Activated CD8-positive, alpha-beta memory T cell treated with anti-CD3 and anti-CD28 coated beads for 48 hours (primary cell): ENCODE measurements around the gene ZEB2.

Experiments
- DNase-seq, 3 experiments: peaks; one replicate each; pipeline ENCODE4 v3.0.0-alpha.2; 2020; ENCODE audit warnings: low read depth in 2 of 3, low spot score in 2 of 3

The ZEB2 gene

GRCh38 chr2:144513388-144514101 is 6.4 kb downstream of the ZEB2 start:
- DNase-seq, result no peak

DNA sequence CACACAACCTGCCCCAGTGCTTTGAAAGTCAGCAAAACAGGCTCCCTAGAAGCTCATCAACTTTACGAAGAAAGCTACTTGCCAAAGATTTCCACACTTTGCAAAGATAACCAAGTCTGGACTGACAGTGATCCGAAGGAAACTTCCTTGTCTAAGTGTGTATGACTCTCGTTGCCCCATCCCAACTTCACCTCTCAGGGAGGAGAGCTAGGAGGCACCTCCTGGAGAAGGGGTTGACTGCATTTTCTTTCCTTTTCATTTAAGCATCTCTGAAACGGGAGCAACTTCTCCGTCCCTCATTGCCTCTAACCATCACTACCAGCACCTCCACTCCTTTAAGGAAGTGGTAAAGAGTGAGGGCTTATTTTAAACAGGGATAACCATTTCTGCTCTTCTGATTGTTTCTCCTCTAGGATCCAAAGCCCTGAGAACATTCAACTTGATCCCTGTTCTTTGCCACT is 7.0 kb downstream of the ZEB2 start:
- no peak for DNase-seq

- no peak for DNase-seq
Measured at GRCh38 chr2:144512470-144512869, 7.4 kb downstream of the ZEB2 start.

DNA sequence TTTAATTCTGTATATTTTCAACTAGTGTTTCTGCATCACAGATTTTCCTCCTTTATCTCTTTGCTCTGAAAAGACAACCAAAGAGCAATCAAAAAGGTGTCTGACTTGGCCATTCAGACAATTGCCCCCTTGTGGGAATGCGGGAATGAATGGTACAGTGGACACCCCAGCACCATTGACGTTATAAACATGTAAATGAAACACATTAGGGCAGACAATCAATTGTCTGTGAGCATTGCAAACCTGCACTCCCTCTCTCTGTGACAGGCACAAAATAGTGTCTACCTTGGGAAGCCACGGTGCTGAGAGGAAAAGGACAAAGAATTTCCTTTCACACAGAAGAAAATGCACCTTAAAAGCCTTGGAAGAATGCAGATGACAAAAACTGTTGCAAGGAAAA is 8.0 kb downstream of the ZEB2 start:
- DNase-seq, result no peak

- no peak for DNase-seq
Measured at GRCh38 chr2:144511226-144511810, 8.6 kb downstream of the ZEB2 start.

DNA sequence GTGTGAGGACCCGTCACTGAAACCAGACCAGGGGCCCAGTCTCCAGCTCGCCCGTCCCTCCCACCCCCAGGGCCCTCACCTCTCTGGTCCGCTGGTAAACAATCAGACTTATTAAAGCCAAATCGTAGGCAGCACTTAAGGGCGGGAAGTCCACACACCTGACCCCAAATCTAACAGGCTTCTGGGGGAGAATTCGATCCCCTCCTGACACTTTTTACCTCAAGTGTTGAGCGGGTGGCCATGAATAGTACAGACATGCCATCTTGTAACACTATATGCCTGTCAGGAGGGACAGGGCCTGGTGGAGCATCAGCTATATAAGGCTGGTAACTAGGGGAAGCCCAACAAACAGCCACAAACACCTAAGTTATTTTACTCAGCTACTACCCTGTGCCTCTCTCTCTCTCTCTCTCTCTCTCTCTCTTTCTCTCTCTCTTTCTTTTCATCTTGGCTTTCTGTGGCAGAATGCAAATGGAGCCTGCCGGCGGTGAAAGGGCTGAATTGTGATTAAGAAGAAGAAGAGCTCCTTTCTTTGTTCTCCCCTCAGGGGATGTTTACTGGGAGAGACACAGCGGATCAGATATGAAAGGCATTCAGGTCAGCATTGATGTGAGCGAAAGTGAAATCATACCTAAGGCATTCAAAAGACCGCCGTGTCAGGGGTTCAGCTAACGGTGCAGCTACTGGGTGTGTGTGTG is 9.5 kb downstream of the ZEB2 start:
- DNase-seq, result no peak

DNA sequence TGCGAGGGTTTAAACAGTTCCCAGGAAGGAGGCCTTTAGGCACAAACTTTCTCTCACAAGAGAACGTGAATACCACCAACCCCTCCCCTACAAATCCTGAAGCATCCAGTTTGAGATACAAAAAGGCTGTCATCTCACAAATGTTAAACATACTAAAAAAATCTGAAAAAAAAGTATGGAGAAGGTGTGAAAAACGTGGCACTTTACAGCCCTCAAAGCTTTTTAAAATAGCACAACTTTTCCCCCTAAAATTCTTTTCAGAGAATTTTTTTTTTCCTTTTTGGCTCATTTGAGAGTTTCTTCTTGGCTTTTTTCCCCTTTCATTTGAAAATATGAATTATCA is 10.1 kb downstream of the ZEB2 start:
- no peak for DNase-seq

- DNase-seq, result no peak
Measured at GRCh38 chr2:144509001-144509878, 10.7 kb downstream of the ZEB2 start.

DNA sequence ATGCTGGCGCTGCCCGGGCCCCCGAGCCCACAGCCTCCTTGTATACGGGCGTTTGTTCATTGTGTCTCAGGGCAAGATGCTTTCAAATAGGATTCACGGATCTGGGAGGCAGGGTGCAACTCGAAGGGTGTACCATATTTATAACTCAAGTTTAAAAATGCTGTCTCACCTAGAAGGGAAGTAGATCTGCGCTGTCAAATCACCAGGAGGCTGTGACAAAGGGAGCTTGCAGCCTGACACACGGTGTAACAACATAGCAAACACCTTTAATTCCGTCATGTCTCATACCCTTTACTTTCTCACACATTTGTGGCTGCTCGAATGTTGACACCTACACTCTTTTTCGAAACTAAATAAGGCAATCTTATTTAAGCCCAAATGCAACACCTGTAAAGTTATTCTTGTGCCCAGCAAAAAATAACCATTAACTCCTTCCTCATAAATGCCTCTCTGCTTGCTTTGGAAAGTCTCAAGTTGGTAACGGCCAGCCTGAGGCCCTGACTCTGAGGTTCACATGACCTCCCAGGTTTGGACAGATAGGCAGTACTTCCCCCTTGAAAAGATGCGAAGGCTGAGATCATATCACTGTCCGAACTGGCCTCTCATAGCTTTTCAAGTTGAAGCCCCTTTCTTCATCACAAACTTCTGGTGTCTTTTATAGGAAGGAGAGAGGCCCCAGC is 11.6 kb downstream of the ZEB2 start:
- no peak for DNase-seq

GRCh38 chr2:144507441-144508171 is 12.3 kb downstream of the ZEB2 start:
- no peak for DNase-seq

DNA sequence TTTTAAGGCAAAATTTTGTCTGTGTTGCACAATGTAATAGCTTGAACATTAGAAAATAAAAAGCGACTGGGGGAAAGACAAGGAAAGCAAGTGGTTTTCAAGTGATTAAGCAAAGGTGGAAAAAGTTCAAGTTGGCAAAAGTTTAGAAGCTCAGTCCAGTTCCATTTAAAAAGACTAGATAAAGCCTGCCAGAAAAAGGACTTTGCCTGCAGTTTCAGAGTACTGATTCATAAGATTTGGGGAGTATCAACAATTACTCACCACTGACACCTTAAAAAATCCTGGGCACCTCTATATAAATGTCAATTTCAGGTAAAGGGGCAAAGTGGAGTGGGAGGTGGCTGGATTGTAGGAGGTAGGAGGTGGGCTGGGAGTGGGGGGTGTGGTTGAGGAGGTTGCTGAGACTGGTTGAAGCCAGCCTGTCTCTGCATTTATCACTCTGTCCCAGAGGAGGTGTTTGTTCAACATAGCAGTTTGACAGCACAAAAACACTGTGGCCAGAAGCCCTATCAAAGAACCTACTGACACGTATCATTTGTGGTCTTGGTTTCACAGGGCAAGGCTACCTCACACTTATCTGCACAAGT is 14.6 kb downstream of the ZEB2 start:
- no peak for DNase-seq

- DNase-seq, result no peak
Measured at GRCh38 chr2:144504218-144504641, 15.7 kb downstream of the ZEB2 start.

DNA sequence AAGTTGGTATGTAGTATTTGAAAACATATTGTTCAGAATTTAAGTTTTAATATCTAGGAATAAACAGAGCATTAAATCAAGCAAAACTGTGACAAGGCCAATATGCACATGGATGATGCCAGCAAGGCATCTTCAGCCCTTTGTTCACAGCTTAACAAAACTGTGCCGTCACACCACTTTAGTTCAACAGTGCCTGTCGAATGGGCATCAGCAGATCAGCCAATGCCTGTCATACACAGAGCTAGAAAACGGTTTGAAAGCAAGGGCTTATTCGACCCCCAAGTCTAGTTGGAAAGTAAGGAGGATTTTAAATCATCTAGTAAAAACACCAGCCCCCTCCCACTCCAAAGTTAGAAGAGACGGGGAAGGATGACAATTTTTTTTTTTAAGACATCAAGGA is 16.7 kb downstream of the ZEB2 start:
- no peak for DNase-seq

GRCh38 chr2:144502369-144502768 is 17.6 kb downstream of the ZEB2 start:
- DNase-seq, result no peak

GRCh38 chr2:144501627-144502026 is 18.3 kb downstream of the ZEB2 start:
- DNase-seq, result no peak

- no peak for DNase-seq
Measured at GRCh38 chr2:144501118-144501517, 18.8 kb downstream of the ZEB2 start.

DNA sequence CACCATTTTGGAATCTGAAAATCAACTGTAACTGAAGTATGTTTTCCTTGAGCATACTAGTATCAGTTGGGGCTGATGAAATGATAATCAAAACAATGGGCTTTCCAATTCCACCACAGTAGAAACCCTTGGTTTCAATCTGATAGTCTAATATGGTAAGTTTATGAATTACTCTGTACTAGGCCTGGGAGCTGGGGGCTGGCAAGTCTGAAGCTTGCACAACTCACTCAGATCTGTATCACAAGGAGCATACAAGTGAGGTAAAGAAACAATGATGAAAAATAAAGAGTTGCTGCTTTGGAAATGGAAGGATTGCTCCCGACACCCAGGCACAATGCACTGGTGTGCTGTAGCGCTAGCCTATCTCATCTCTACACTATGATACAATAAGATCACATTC is 19.4 kb downstream of the ZEB2 start:
- no peak for DNase-seq

- DNase-seq, result no peak
Measured at GRCh38 chr2:144498277-144498676, 21.6 kb downstream of the ZEB2 start.

GRCh38 chr2:144496977-144497598 is 22.8 kb downstream of the ZEB2 start:
- DNase-seq, result no peak
